H1 (cell line): ENCODE results near the gene OSBP2. TPM values are rescaled to one million over a fixed set of nuclear protein-coding genes. Genes with fewer than 3 reads are reported as not detected.

Experiments used
- CTCF ChIA-PET: fragments of 300-600 bp; sonication (Branson Sonifier 250); formaldehyde crosslinking; loops from one replicate; lab custom pipeline; 2021; ENCODE audit not compliant: partially characterized antibody; lab: Charles Lee
- POLR2A ChIA-PET: fragments of 300-600 bp; sonication (Branson Sonifier 250); formaldehyde crosslinking; loops from one replicate; lab custom pipeline; 2021; ENCODE audit warnings: inconsistent platforms; ENCODE audit not compliant: partially characterized antibody; lab: Charles Lee
- DNase-seq, 2 experiments: peaks; one replicate each; pipeline versions ENCODE4 v3.0.0 to v3.0.0-alpha.2; 2010 to 2022; ENCODE audit warnings: low spot score in 2 of 2, low read depth in 1 of 2, mixed read lengths in 1 of 2
- FAIRE-seq: peaks from 2 replicates; lab custom pipeline; 2011; peaks lifted over from hg19 to GRCh38; lab: Jason Lieb, UNC
- H2AFZ ChIP-seq: 2 replicates; pipeline ENCODE4 v1.8.1; 2012; ENCODE audit warnings: low read length, inconsistent platforms
- H2AK5ac ChIP-seq: 2 replicates; pipeline ENCODE4 v1.6.1; 2013; ENCODE audit warnings: low read depth, low read length
- H2BK120ac ChIP-seq: replicated peaks from 2 replicates; pipeline ENCODE3; 2013; ENCODE audit warnings: low read depth, low read length, inconsistent platforms
- H2BK12ac ChIP-seq: 2 replicates; pipeline ENCODE4 v1.6.1; 2013; ENCODE audit warnings: low read depth, low read length
- H2BK15ac ChIP-seq: 2 replicates; pipeline ENCODE4 v1.6.1; 2013; ENCODE audit warnings: low read length
- H2BK20ac ChIP-seq: 2 replicates; pipeline ENCODE4 v1.6.1; 2013; ENCODE audit warnings: low read length
- H2BK5ac ChIP-seq: 2 replicates; pipeline ENCODE4 v1.6.1; 2013; ENCODE audit warnings: low read depth, low read length
- H3K14ac ChIP-seq: 2 replicates; pipeline ENCODE4 v1.6.1; 2013; ENCODE audit warnings: inconsistent platforms; ENCODE audit not compliant: insufficient read length
- H3K18ac ChIP-seq: 2 replicates; pipeline ENCODE4 v1.6.1; 2013; ENCODE audit warnings: low read length; ENCODE audit errors: extremely low read depth
- H3K23ac ChIP-seq: 2 replicates; pipeline ENCODE4 v1.6.1; 2013; ENCODE audit warnings: inconsistent platforms; ENCODE audit not compliant: insufficient read length
- H3K23me2 ChIP-seq: 2 replicates; pipeline ENCODE4 v1.6.1; 2013; ENCODE audit warnings: low read depth, low read length
- H3K27ac ChIP-seq: 2 replicates; pipeline ENCODE4 v1.6.1; 2011; ENCODE audit warnings: low read depth, low read length, inconsistent platforms
- H3K27me3 ChIP-seq, 4 experiments: replicated peaks in 1 of 4; 1 replicate in 1 of 4; 2 replicates in 3 of 4; pipeline versions ENCODE4 v1.6.1 to v1.8.1; 2011 to 2013; ENCODE audit warnings: low read length in 3 of 4, mild to moderate bottlenecking in 3 of 4, inconsistent platforms in 2 of 4, mixed read lengths in 2 of 4, moderate library complexity in 1 of 4; ENCODE audit not compliant: control insufficient read depth in 3 of 4, insufficient read depth in 3 of 4; ENCODE audit errors: extremely low read depth in 1 of 4
- H3K36me3 ChIP-seq, 4 experiments: 2 replicates each; pipeline versions ENCODE4 v1.6.1 to v1.8.1; 2011 to 2013; ENCODE audit warnings: mild to moderate bottlenecking in 4 of 4, low read length in 3 of 4, moderate library complexity in 2 of 4, control low read depth in 1 of 4, inconsistent platforms in 1 of 4; ENCODE audit not compliant: insufficient read depth in 4 of 4, control insufficient read depth in 2 of 4
- H3K4ac ChIP-seq: replicated peaks from 2 replicates; pipeline ENCODE3; 2013; ENCODE audit warnings: low read length, low read depth, mixed read lengths, inconsistent platforms; ENCODE audit not compliant: insufficient read length
- H3K4me1 ChIP-seq, 4 experiments: replicated peaks in 1 of 4; 1 replicate in 1 of 4; 2 replicates in 3 of 4; pipeline versions ENCODE4 v1.6.1 to v1.8.1; 2011 to 2013; ENCODE audit warnings: low read length in 3 of 4, inconsistent platforms in 2 of 4, mixed read lengths in 1 of 4; ENCODE audit not compliant: insufficient read depth in 4 of 4, control insufficient read depth in 3 of 4
- H3K4me2 ChIP-seq, 2 experiments: 2 replicates each; pipeline versions ENCODE4 v1.6.1 to v1.8.1; 2011 to 2013; ENCODE audit warnings: low read depth in 2 of 2, low read length in 2 of 2, control low read depth in 1 of 2, inconsistent platforms in 1 of 2, mild to moderate bottlenecking in 1 of 2; ENCODE audit not compliant: insufficient read depth in 1 of 2
- H3K4me3 ChIP-seq, 4 experiments: fragments of 200-600, 300-600 bp in 1 of 4; sonication (generic), shearing (Covaris generic), sonication (Bioruptor Twin) in 1 of 4; 2 replicates each; pipeline versions ENCODE4 v1.5.1 to v1.8.1; 2011 to 2016; ENCODE audit warnings: low read length in 4 of 4, low read depth in 3 of 4, control low read depth in 2 of 4, inconsistent platforms in 2 of 4, mild to moderate bottlenecking in 2 of 4, mixed read lengths in 1 of 4, moderate library complexity in 1 of 4; ENCODE audit not compliant: insufficient read depth in 2 of 4; ENCODE audit errors: extremely low read depth in 1 of 4
- H3K56ac ChIP-seq: replicated peaks from 2 replicates; pipeline ENCODE3; 2013; ENCODE audit warnings: low read depth, mild to moderate bottlenecking, mixed read lengths, low read length, inconsistent platforms; ENCODE audit not compliant: insufficient read length
- H3K79me1 ChIP-seq: 2 replicates; pipeline ENCODE4 v1.6.1; 2013; ENCODE audit warnings: low read depth, low read length, control low read depth
- H3K79me2 ChIP-seq, 2 experiments: 2 replicates each; pipeline versions ENCODE4 v1.6.1 to v1.8.1; 2012 to 2013; ENCODE audit warnings: low read length in 2 of 2, mild to moderate bottlenecking in 2 of 2, inconsistent platforms in 1 of 2; ENCODE audit not compliant: insufficient read depth in 2 of 2, control insufficient read depth in 1 of 2
- H3K9ac ChIP-seq, 4 experiments: replicated peaks in 1 of 4; 1 replicate in 1 of 4; 2 replicates in 3 of 4; pipeline versions ENCODE4 v1.6.1 to v1.8.1; 2011 to 2013; ENCODE audit warnings: low read depth in 3 of 4, low read length in 3 of 4, control low read depth in 2 of 4, mild to moderate bottlenecking in 2 of 4, moderate library complexity in 2 of 4, inconsistent platforms in 1 of 4; ENCODE audit errors: extremely low read depth in 1 of 4
- H3K9me3 ChIP-seq, 2 experiments: 2 replicates each; pipeline versions ENCODE4 v1.6.1 to v1.8.1; 2012 to 2013; ENCODE audit warnings: mild to moderate bottlenecking in 2 of 2, moderate library complexity in 2 of 2, control low read depth in 1 of 2, inconsistent platforms in 1 of 2, low read depth in 1 of 2, low read length in 1 of 2, mixed read lengths in 1 of 2; ENCODE audit not compliant: insufficient read depth in 2 of 2
- H4K20me1 ChIP-seq, 2 experiments: replicated peaks in 1 of 2; 2 replicates each; pipeline versions ENCODE3 to v1.8.1; 2011 to 2013; ENCODE audit warnings: inconsistent platforms in 2 of 2, low read length in 2 of 2, mild to moderate bottlenecking in 1 of 2; ENCODE audit not compliant: insufficient read depth in 2 of 2, control insufficient read depth in 1 of 2
- H4K5ac ChIP-seq: 2 replicates; pipeline ENCODE4 v1.6.1; 2013; ENCODE audit warnings: low read length, low read depth, mixed read lengths, inconsistent platforms; ENCODE audit not compliant: insufficient read length
- H4K8ac ChIP-seq: 2 replicates; pipeline ENCODE4 v1.8.0; 2013; ENCODE audit warnings: mild to moderate bottlenecking, moderate library complexity, low read length, inconsistent platforms; ENCODE audit not compliant: insufficient read depth; ENCODE audit errors: extremely low read depth
- H4K91ac ChIP-seq: replicated peaks from 2 replicates; pipeline ENCODE3; 2013; ENCODE audit warnings: low read length, mixed read lengths, inconsistent platforms; ENCODE audit not compliant: insufficient read length
- EP300 ChIP-seq, 2 experiments: IDR thresholded peaks; 1 replicate in 1 of 2; 2 replicates in 1 of 2; pipeline ENCODE4 v1.6.1; 2011 to 2012; ENCODE audit warnings: low read depth in 2 of 2, low read length in 2 of 2, mild to moderate bottlenecking in 2 of 2, borderline replicate concordance in 1 of 2, inconsistent platforms in 1 of 2, moderate library complexity in 1 of 2
- JUND ChIP-seq: IDR thresholded peaks from 2 replicates; pipeline ENCODE4 v1.6.1; 2011; ENCODE audit warnings: mild to moderate bottlenecking, improper control_type of control experiment, low read length
- SIRT6 ChIP-seq: IDR thresholded peaks from one replicate; pipeline ENCODE4 v1.7.1; 2012; ENCODE audit warnings: low read length, inconsistent platforms
- WGBS, 2 experiments: shearing (Covaris generic) in 1 of 2; methylation state at CpG; one replicate each; pipeline versions ENCODE4 v1.1.6 to v1.1.7; 2013 to 2015; ENCODE audit warnings: low lambda C conversion rate in 2 of 2, mixed read lengths in 2 of 2, inconsistent platforms in 1 of 2, low coverage in 1 of 2, missing lambda C conversion rate in 1 of 2; ENCODE audit not compliant: insufficient replicate concordance in 2 of 2, insufficient coverage in 1 of 2, insufficient read length in 1 of 2; ENCODE audit errors: extremely low coverage in 1 of 2, missing lambda C conversion rate in 1 of 2; 5-methylcytosine and 5-hydroxymethylcytosine counted together
- polyA plus RNA-seq, 7 experiments: library from polyadenylated mRNA; depleted of rRNA in 3 of 7; stranded (reverse) in 5 of 7; unstranded in 2 of 7; fragments of >200 nt in 5 of 7; fragments of 200-250 nt in 2 of 7; gene quantifications; 1 replicate in 5 of 7; 2 replicates in 1 of 7; 4 replicates in 1 of 7; pipeline versions ENCODE4 v1.2.1 to v1.2.3, GENCODE V29; 2011 to 2013; ENCODE audit warnings: missing spikeins in 2 of 7, mixed read lengths in 2 of 7
- total RNA-seq: library from RNA; stranded (reverse); fragmentation: NEBNext Ultra II Directional; extraction: Animal tissue kit (Norgen Biotek cat#: 25700); gene quantifications from 2 replicates; pipeline ENCODE4 v1.2.1, GENCODE V29; 2021

The OSBP2 gene
- total and polyA plus RNA-seq, 2 of the 8 experiments (the other 6 are each of a cell fraction or from before 2014, with no cell fraction given), result 3.4 to 3.7 TPM

- Histone ChIP-seq H3K27me3 (no peaks in the 10 kb centered on the region), H4K91ac (no peak overlapping the region), H3K4ac (no peak overlapping the region), H3K23me2 (no peaks in the 10 kb centered on the region), H2BK5ac (no peak overlapping the region), H3K4me2 (no peak overlapping the region), H3K4me1 (no peaks in the 10 kb centered on the region), H3K23ac (no peak overlapping the region), H2BK20ac (no peak overlapping the region), H2AK5ac (no peak overlapping the region), H3K79me1 (no peaks in the 10 kb centered on the region), H3K14ac (no peak overlapping the region), H2BK15ac (no peak overlapping the region), H3K79me2 (no peaks in the 10 kb centered on the region), H2BK12ac (no peak overlapping the region), H3K9ac (no peak overlapping the region), H3K56ac (no peak overlapping the region), H2AFZ (no peak overlapping the region), H2BK120ac (no peak overlapping the region), H3K27ac (no peak overlapping the region), H3K18ac (no peak overlapping the region), H4K20me1 (no peaks in the 10 kb centered on the region), H4K8ac (no peak overlapping the region), H3K4me3 (no peak overlapping the region), H3K9me3 (no peaks in the 10 kb centered on the region), H4K5ac (no peak overlapping the region), H3K36me3 (no peaks in the 10 kb centered on the region)
- POLR2A ChIA-PET, result no interaction called here
- DNase-seq, result no peak
- no peak for TF ChIP-seq SIRT6
- TF ChIP-seq JUND, result no peak
- TF ChIP-seq EP300 (IDR thresholded peaks at IDR 0.05; ENCODE audit: borderline replicate concordance in 1 of 2, low read depth in 2 of 2, low read length in 2 of 2), result no peak
- whole genome bisulfite sequencing, 2 experiments, result 92% methylated on average over 12 of the region's 12 CpGs; no CpG with 5 or more reads in 1 of the 2 experiments
- CTCF ChIA-PET, result interaction anchor here (0.6 kb wide), 1 partner anchor 17 kb away, joined by 3 read pairs; no protein-coding TSS in a partner anchor
- no peak for FAIRE-seq
Measured at GRCh38 chr22:30780026-30780425, 85.4 kb downstream of the OSBP2 start.
